HG02678 (cell line): Measurements from ENCODE around the gene SNRPA.
"Not testable (repeated sequence)": the region's sequence is repeated elsewhere in the genome, so short reads cannot be mapped to it uniquely, and the experiment has no call there.

ENCODE experiments used
- ATAC-seq: cut with Tn5 transposase; IDR thresholded peaks from one replicate; pipeline ENCODE4 v1.9.1; 2021; ENCODE audit warnings: mild to moderate bottlenecking, moderate library complexity; ENCODE audit not compliant: unreplicated experiment

Gene SNRPA

DNA sequence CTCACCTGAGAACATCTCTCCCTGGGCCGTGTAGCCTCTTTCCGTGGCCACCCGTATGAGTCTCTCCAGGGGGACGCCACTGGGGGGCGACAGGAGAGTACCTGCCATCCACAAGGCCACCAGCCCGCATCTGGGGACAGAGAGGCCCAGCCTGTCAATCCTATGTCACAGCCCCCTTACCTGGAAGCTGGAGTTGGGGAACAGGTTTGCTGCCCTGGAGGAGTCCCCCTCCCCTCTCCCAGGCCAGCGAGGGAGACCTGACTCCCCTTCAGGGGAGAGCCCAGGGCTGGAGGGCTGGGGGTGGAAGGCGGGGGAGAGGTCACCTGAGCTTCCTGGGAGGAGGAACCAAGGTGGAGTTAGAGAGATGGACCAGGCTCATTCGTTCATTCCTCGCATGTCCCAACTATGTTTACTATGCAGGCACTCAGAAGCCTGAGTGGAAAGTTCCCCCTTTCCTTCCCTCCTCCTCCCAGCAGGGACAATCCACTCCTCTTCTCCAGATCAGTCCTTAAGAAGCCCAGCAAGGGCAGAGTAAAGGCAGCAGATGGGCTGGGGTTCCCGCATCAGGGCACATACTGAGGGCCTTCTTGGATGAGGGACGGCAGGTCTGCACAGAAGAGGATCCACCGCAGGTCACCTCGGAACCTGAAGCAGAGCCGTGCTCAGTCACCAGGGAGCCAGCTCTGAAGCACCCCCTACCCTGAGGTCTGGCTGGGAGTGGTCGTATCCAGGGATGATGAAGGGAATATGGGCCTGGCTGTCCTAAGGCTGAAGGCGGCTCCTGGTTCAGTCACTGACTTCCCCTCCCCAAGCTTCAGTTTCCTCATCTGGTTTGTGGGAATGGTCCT is 6.2 kb upstream of the SNRPA start:
- ATAC-seq, result no peak

- no peak for ATAC-seq
Observed at GRCh38 chr19:40745402-40745780, 5.6 kb upstream of the SNRPA start.

- no peak for ATAC-seq
Observed at GRCh38 chr19:40747536-40747935, 3.5 kb upstream of the SNRPA start.

DNA sequence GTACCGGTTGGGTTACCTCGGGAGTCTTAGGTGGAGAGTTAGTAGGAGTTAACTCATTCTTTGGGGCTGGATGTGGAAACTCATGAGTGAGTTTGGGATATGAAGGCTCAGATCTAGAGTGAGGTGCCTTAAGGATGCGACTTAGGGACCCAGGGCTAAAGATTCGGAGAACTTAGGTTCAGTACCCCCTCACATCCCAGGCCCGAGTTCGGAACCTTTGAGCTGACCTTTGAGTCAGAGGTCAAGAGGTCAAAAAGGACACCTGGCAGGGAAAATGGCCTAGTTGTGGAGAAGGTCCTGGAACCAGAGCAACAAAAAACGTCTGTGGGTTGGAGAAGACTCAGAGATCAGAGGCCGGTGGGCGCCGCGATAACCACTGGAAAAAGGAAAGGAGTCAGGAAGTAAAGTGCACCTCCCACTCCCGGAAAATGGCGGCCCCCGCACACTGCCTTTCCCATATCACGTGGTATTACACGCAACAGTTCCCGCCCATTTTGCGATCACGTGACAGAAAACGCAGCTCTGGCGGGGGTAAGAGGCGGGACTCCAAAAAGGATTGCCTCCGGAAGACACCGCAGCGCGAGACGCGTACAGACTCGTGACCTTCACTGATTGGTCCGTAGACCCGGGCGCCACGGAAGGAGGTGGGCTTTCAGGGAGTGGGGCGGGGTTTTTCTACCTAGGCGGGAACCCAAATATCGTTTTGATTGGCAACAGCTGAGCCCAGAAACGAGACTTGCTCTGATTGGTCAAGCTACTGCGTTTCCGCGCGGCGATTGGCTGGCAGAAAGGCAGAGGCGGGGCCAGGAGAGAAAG is 737 bp upstream of the SNRPA start, which contains the start of gene ACTMAP:
TSS of gene ACTMAP (minus strand) at position 420 of the 816 bp plus-strand sequence. CDS start 674 bp downstream, outside the sequence.
- peak; percentile 90 for ATAC-seq

- ATAC-seq, result no peak
Observed at GRCh38 chr19:40752257-40752781, 1.3 kb downstream of the SNRPA start.

DNA sequence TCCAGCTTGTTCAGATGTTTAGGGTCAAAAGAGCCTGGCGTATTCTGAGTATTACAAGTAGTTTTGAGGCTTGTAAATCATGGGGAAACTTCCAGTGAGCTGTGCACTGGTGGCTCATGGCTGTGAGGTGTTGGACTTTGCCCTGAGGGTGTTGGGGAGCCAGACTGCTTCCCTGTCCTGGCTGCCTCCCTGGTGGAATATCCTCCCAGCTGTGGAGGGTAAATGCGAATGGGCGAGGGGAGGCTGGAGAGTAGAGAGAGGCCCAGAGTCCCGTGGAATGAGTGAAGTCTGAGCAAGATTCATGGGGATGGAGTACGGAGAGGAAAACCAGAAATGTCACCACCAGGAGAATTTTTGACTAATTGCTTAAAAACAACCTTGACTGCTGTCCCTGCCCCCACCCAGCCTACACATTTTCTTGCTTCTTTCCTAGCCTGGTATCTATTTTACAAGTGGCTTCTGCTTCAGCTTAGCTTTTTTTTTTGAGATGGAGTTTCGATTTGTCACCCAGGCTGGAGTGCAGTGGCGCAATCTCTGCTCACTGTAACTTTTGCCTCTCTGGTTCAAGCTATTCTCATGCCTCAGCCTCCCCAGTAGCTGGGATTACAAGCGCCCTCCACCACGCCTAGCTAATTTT is 3.7 kb downstream of the SNRPA start:
- no peak for ATAC-seq

GRCh38 chr19:40755248-40755624 is 4.2 kb downstream of the SNRPA start:
- no peak for ATAC-seq

DNA sequence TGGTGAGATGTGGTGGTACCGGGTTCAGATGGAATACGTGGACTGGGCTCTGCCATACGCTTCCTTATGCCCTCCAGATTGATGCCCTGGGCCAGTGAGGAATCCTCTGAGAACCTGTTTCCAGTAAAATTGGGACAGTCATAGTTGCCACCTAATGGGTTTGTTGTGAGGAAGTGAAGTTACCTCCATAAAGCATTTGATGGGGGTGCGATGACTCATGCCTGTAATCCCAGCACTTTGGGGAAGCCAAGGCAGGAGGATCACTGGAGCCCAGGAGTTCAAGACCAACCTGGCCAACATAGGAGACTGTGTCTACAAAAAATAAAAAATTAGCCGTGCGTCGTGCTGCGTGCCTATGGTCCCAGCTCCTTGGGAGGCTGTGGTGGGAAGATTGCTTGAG is 4.8 kb downstream of the SNRPA start:
- no peak for ATAC-seq

DNA sequence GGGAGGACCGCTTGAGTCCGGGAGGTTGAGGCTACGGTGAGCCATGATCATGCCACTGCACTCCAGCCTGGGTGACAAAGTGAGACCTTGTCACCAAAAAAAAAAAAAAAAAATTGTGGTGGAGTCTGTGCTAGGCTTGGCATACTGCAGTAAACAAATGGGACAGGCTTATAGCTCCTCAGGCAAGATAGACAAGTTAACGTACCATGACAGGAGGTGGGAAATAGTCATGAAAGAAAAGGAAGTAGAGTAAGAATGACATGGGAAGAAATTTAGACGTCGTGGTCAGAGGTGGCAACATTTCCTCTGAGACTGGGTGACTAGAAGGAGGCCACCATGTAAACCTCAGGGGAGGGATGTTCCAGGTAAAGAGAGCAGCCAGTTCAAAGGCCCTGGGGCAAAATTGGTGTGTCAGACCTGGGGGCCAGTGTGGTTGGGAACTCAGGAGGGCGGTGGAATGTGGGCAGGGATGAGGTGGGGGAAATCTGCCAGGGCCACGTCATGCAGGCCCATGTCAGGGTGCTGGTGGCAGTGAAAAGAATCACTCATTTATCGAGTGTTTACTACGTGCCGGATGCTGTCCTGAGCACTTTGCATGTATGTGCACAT is 5.6 kb downstream of the SNRPA start:
- ATAC-seq, result no peak

DNA sequence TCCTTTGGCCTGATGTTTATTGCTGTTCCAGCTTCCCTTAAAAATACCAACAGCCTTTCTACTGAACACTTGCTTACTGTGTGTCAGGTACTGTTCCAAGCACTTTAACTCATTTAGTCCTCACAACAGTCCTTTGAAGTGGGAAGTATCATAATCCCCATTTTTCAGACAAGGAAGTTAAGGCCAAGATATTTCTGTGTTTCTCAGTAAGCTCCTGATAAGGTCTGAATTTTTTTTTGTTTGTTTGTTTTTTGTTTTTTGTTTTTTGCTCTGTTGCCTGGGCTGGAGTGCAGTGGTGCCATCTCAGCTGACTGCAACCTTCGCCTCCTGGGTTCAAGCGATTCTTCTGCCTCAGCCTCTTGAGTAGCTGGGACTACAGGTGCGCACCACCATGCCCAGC is 7.5 kb downstream of the SNRPA start:
- ATAC-seq, result no peak

GRCh38 chr19:40759352-40759751 is 8.3 kb downstream of the SNRPA start:
- ATAC-seq, result no peak

DNA sequence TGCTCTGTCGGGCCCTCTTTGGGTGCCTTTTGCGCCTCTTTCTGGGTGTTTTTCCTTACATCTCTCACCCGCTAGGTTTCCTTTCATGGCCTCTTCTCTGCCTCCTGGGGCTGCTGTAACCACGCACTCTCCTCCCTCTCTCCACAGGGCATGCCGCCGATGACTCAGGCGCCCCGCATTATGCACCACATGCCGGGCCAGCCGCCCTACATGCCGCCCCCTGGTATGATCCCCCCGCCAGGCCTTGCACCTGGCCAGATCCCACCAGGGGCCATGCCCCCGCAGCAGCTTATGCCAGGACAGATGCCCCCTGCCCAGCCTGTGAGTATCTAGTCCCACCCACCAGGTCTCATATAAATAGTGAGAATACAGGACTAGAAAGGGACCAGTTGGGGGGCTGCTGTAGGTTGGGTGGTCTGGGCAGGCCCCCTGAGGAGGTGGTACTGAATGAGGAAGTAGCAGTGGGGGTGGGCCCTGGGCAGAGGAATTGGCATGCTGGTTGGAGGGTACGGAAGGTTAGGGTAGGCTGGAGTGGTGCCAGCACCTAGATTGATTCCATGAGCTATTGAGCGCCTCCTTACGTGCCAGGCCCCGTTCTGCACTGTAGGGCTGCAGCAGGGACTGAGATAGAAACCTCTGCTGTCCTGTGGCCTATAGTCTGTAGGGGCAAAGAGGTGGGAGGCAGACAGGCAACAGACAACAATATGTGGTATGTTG is 11.9 kb downstream of the SNRPA start:
- no peak for ATAC-seq

- ATAC-seq, result no peak
Observed at GRCh38 chr19:40763526-40763925, 12.5 kb downstream of the SNRPA start.

GRCh38 chr19:40763963-40764362 is 13.0 kb downstream of the SNRPA start:
- no peak for ATAC-seq

- ATAC-seq, result not testable (repeated sequence)
Observed at GRCh38 chr19:40766385-40766784, 15.4 kb downstream of the SNRPA start.

- ATAC-seq, result no peak
Observed at GRCh38 chr19:40768869-40769268, 17.9 kb downstream of the SNRPA start.

GRCh38 chr19:40771101-40771862 is 20.3 kb downstream of the SNRPA start:
- ATAC-seq, result not testable (repeated sequence)

- no peak for ATAC-seq
Observed at GRCh38 chr19:40774916-40775631, 24.1 kb downstream of the SNRPA start, which contains the start of gene MIA. TSS of gene MIA (plus strand) at chr19:40775521. CDS start at chr19:40775543, 22 bp downstream.

- ATAC-seq, result no peak
Observed at GRCh38 chr19:40775632-40776022, 24.6 kb downstream of the SNRPA start.
